Measurements from ENCODE around the gene UNC79.

Gene UNC79

GRCh38 chr14:93707475-93707874 is 276.7 kb downstream of the UNC79 start:
- H3K27ac ChIP-seq, result no peak overlapping the region
- in situ Hi-C loops (cut with HindIII; ENCODE audit: low pct_ligation_motif_present, low sequenced_read_pairs), result no loop called here
- no peak for DNase-seq
- no peaks in the 10 kb centered on the region for H3K36me3 ChIP-seq (replicated peaks)
- H3K27me3 ChIP-seq (replicated peaks), result no peaks in the 10 kb centered on the region
- H3K4me3 ChIP-seq (ENCODE audit: low read depth, low read length), result no peak overlapping the region
- TF ChIP-seq CTCF (IDR thresholded peaks at IDR 0.05; ENCODE audit: low read depth, low read length, missing control alignments), result no peak

DNA sequence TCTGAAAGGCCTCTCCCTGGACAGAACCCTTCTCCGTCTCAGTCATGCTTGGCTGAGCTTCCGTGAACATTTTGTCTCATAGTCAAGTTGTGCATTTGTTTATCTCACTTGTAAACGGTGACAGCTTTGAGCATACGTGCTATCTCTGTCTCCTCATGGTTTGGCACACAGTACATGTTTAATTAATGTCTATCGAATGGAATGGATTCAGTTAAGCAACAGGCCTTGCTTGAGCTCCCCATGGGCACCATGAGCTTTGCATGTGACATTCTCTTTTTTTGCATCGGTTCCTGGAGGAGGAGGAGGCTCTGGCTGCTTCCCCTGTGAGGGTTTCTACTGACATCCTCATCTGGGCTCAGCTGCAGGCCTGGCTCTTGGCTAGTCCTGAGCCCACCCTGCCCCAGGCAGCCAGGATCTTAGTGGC is 277.6 kb downstream of the UNC79 start:
- no peak for TF ChIP-seq CTCF (IDR thresholded peaks at IDR 0.05; ENCODE audit: low read depth, low read length, missing control alignments)
- in situ Hi-C loops (cut with HindIII; ENCODE audit: low pct_ligation_motif_present, low sequenced_read_pairs), result no loop called here
- no peak overlapping the region for H3K27ac ChIP-seq
- no peak overlapping the region for H3K4me3 ChIP-seq (ENCODE audit: low read depth, low read length)
- H3K36me3 ChIP-seq (replicated peaks), result no peaks in the 10 kb centered on the region
- DNase-seq, result no peak
- H3K27me3 ChIP-seq (replicated peaks), result no peaks in the 10 kb centered on the region

- H3K27ac ChIP-seq, result no peak overlapping the region
- in situ Hi-C loops (cut with HindIII; ENCODE audit: low pct_ligation_motif_present, low sequenced_read_pairs), result no loop called here
- H3K4me3 ChIP-seq (ENCODE audit: low read depth, low read length), result no peak overlapping the region
- no peaks in the 10 kb centered on the region for H3K36me3 ChIP-seq (replicated peaks)
- no peaks in the 10 kb centered on the region for H3K27me3 ChIP-seq (replicated peaks)
- DNase-seq, result no peak
- no peak for TF ChIP-seq CTCF (IDR thresholded peaks at IDR 0.05; ENCODE audit: low read depth, low read length, missing control alignments)
Observed at GRCh38 chr14:93708800-93709199, 278.1 kb downstream of the UNC79 start.

DNA sequence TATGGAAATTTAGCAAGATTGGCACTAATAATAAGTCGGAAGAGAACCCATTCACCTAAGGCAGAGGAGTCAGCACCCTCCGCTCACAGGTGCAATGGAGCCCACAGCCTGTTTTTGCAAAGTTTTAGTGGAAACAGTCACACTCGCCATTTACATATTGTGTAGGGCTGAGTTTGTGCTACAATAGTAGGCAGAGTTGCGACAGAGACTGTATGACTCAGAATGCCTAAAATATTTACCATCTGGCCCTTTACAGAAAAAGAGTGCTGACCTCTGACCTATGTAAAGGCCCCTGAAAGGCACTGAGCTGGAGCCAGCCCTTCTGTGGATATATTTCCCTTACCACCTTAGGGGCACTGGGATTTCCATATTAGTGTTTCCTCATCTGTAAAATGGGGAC is 278.5 kb downstream of the UNC79 start:
- TF ChIP-seq CTCF (IDR thresholded peaks at IDR 0.05; ENCODE audit: low read depth, low read length, missing control alignments), result no peak
- Histone ChIP-seq H3K4me3 (ENCODE audit: low read depth, low read length) (no peak overlapping the region), H3K27me3 (replicated peaks) (no peaks in the 10 kb centered on the region), H3K27ac (no peak overlapping the region), H3K36me3 (replicated peaks) (no peaks in the 10 kb centered on the region)
- in situ Hi-C loops (cut with HindIII; ENCODE audit: low pct_ligation_motif_present, low sequenced_read_pairs), result no loop called here
- DNase-seq, result no peak

DNA sequence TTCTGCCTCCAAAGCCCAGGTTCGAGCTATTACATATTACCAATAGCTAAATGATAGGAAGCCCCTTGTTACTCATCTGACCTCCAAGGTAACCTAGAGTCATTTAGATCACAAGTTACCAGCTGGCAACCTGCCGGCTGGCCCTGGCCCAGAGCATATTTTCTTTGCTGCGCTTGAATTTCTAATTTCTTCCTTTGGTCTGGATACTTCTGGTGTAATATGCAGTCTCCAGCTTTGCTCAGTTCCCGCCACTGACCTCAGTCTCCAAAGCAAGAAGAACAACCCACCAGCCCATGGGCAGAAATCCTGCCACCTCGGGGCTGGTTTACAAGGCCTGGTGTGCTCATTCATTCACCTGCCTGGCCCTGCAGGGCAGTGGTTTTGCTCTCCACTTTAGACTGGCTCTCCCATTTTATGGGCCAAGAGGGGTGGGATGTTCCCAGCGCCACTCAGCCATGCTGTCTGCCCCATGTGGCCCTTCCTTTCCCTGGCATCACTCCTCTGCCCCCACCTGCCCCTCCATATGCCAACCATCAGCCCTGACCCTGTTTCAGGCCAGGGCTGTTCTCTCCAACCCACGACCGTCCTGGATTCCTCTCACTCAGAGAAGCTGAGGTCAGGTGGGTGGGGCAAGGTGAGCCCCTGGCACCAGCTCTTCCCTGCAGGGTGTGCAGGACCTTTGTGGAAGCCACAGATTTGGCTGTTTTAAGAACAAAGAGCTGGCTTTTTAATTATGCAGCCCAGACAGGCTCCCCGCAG is 281.5 kb downstream of the UNC79 start:
- TF ChIP-seq CTCF (IDR thresholded peaks at IDR 0.05; ENCODE audit: low read depth, low read length, missing control alignments), result no peak
- Histone ChIP-seq H3K27me3 (replicated peaks) (no peaks in the 10 kb centered on the region), H3K36me3 (replicated peaks) (no peaks in the 10 kb centered on the region), H3K27ac (no peak overlapping the region), H3K4me3 (ENCODE audit: low read depth, low read length) (no peak overlapping the region)
- no peak for DNase-seq
- in situ Hi-C loops (cut with HindIII; ENCODE audit: low pct_ligation_motif_present, low sequenced_read_pairs), result no loop called here
